ENCODE results near the gene MCMBP.

GRCh38 chr10:119786117-119786769 is 86.4 kb downstream of the MCMBP start:
- no peak for TF ChIP-seq CTCF (conservative IDR thresholded peaks at IDR 0.05; ENCODE audit: low read depth, low read length)
- TF ChIP-seq EZH2 (IDR thresholded peaks at IDR 0.05; ENCODE audit: borderline replicate concordance, low read depth, low read length, poor library complexity, severe bottlenecking): no peak

Measured in A673 (cell line).